ENCODE results near the gene TMTC1. TPM values are rescaled to one million over a fixed set of nuclear protein-coding genes. Genes with fewer than 3 reads are reported as not detected.

The TMTC1 gene
- total and polyA plus RNA-seq, 7 donors: 15.8 to 45.8 (median 30.4) TPM

DNA sequence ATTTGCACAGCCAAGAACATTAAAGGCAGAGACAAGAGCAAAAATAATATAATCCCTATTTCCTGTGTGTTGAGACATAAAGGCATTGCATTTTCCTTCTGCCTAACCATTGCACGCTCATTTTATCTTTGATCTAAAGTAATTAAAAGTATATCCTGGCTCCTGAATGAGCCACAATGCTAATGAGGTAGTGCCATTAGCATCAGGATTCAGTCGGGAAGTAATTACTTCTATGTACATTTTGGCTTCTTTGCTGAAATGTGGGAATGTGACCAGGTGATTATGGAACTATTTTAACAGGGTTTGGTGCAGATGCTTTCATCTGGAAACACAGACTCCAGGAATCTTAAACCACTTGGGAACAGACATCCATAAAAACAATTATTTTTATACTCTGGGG is 77.4 kb downstream of the TMTC1 start:
- intact Hi-C loops (cut with DNase I): loop anchor here in 1 of 2 donors (5.0 kb wide), 1 partner anchor 39 kb away; no protein-coding TSS in a partner anchor
- TF ChIP-seq, protein P1, sequence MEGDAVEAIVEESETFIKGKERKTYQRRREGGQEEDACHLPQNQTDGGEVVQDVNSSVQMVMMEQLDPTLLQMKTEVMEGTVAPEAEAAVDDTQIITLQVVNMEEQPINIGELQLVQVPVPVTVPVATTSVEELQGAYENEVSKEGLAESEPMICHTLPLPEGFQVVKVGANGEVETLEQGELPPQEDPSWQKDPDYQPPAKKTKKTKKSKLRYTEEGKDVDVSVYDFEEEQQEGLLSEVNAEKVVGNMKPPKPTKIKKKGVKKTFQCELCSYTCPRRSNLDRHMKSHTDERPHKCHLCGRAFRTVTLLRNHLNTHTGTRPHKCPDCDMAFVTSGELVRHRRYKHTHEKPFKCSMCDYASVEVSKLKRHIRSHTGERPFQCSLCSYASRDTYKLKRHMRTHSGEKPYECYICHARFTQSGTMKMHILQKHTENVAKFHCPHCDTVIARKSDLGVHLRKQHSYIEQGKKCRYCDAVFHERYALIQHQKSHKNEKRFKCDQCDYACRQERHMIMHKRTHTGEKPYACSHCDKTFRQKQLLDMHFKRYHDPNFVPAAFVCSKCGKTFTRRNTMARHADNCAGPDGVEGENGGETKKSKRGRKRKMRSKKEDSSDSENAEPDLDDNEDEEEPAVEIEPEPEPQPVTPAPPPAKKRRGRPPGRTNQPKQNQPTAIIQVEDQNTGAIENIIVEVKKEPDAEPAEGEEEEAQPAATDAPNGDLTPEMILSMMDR (IDR thresholded peaks at IDR 0.05): no peak
- H3K9me3 ChIP-seq: no peaks in the 10 kb centered on the region

GRCh38 chr12:29703528-29703927 is 80.2 kb downstream of the TMTC1 start:
- Histone ChIP-seq H3K36me3 (ENCODE audit: insufficient read depth in 1 of 2, low read depth in 1 of 2) (peaks cover 0 to 20% of the 10 kb centered on the region in 2 donors), H3K4me3 (no peak overlapping the region), H3K4me1 (peaks cover 23% of the 10 kb centered on the region), H3K27ac (no peak overlapping the region), H3K27me3 (ENCODE audit: insufficient read depth in 3 of 3, low read length in 2 of 3) (no peaks in the 10 kb centered on the region), H3K9me3 (no peaks in the 10 kb centered on the region)
- intact Hi-C loops (cut with DNase I): no loop called here
- no peak for DNase-seq
- TF ChIP-seq, protein P1 (IDR thresholded peaks at IDR 0.05): no peak
- WGBS, 3 donors: 67 to 84% (median 75%) methylated on average over 2 of the region's 2 CpGs
- ATAC-seq: no peak

More for the DNA sequence above, 77.4 kb downstream of the TMTC1 start:
- Histone ChIP-seq H3K27ac (peak overlapping the region; percentile 30), H3K27me3 (ENCODE audit: insufficient read depth in 3 of 3, low read length in 2 of 3) (no peaks in the 10 kb centered on the region), H3K4me3 (no peak overlapping the region), H3K4me1 (peaks cover 46% of the 10 kb centered on the region), H3K36me3 (ENCODE audit: insufficient read depth in 1 of 2, low read depth in 1 of 2) (peaks cover 0 to 20% of the 10 kb centered on the region in 2 donors)
- no peak for DNase-seq
- ATAC-seq: no peak
- WGBS, 3 donors: 54 to 64% (median 55%) methylated on average over 2 of the region's 2 CpGs

GRCh38 chr12:29702972-29703371 is 80.8 kb downstream of the TMTC1 start:
- no peaks in the 10 kb centered on the region for H3K9me3 ChIP-seq
- DNase-seq (no peak), ATAC-seq (no peak)
- H3K4me3 ChIP-seq: no peak overlapping the region
- 88 to 95% (median 93%) methylated on average over 7 of the region's 7 CpGs for WGBS, 3 donors
- H3K36me3 ChIP-seq (ENCODE audit: insufficient read depth in 1 of 2, low read depth in 1 of 2): peaks cover 4 to 20% of the 10 kb centered on the region in 2 donors
- H3K4me1 ChIP-seq: peaks cover 21% of the 10 kb centered on the region
- intact Hi-C loops (cut with DNase I): no loop called here
- TF ChIP-seq, protein P1 (IDR thresholded peaks at IDR 0.05): no peak
- H3K27ac ChIP-seq: no peak overlapping the region
- H3K27me3 ChIP-seq (ENCODE audit: insufficient read depth in 3 of 3, low read length in 2 of 3): no peaks in the 10 kb centered on the region

GRCh38 chr12:29702222-29702621 is 81.5 kb downstream of the TMTC1 start:
- peaks cover 4 to 20% of the 10 kb centered on the region in 2 donors for H3K36me3 ChIP-seq (ENCODE audit: insufficient read depth in 1 of 2, low read depth in 1 of 2)
- TF ChIP-seq, protein P1 (IDR thresholded peaks at IDR 0.05): no peak
- no peaks in the 10 kb centered on the region for H3K27me3 ChIP-seq (ENCODE audit: insufficient read depth in 3 of 3, low read length in 2 of 3)
- H3K27ac ChIP-seq: no peak overlapping the region
- DNase-seq (no peak), ATAC-seq (peak in 3 of 4 donors; percentile 49 to 81 (median 50))
- WGBS, 3 donors: 64 to 72% (median 66%) methylated on average over 5 of the region's 5 CpGs
- H3K9me3 ChIP-seq: no peaks in the 10 kb centered on the region
- intact Hi-C loops (cut with DNase I): no loop called here
- no peak overlapping the region for H3K4me3 ChIP-seq
- H3K4me1 ChIP-seq: peaks cover 17% of the 10 kb centered on the region

Measured in psoas muscle (tissue), 8 donors.